ENCODE measurements around the gene TSPEAR.

The TSPEAR gene

GRCh38 chr21:44741921-44742320 lies 30.5 kb upstream of the TSPEAR start:
- in situ Hi-C loops (cut with MboI; ENCODE audit: low sequenced_read_pairs), result no loop called here

DNA sequence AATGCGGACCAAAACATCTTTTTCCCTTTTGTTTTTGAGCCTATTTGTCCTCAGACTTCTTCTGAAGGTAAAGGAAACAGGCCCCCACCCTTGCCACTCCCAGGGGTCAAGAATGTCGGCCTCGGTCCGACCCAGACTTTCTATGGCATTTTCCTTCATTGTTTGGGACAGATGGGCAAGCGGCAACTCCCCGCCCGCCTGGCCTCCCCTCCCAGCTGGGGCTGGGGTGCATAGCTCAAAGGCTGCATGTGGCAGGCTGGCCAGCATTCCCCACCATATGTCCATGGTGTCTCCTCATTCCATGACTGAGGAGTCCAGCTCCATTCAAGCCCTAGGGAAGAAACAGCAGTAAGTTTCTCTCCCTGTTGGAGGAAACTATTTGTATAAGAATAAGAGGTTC lies 29.4 kb upstream of the TSPEAR start:
- in situ Hi-C loops (cut with MboI; ENCODE audit: low sequenced_read_pairs), result no loop called here

DNA sequence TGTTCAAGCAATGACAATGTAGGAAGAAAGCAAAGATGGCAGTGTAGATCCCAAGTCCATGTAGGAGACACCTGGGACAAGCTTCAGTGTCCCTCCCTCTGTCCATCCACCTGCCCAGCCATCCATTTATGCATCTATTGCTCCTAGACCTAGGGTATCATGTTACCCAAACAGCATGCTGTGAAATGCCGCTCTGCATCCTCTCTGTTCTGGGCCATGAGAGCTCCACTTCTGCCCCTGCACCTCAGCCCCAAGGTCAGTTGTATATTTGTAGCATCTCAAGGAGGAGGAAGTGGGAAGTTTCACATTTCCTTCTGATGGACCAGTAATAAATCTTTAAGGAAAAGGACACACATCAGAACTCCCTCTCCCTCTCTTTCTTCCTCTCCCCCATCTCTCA lies 27.9 kb upstream of the TSPEAR start:
- in situ Hi-C loops (cut with MboI; ENCODE audit: low sequenced_read_pairs), result no loop called here

GRCh38 chr21:44738621-44739020 lies 27.2 kb upstream of the TSPEAR start:
- in situ Hi-C loops (cut with MboI; ENCODE audit: low sequenced_read_pairs), result no loop called here

DNA sequence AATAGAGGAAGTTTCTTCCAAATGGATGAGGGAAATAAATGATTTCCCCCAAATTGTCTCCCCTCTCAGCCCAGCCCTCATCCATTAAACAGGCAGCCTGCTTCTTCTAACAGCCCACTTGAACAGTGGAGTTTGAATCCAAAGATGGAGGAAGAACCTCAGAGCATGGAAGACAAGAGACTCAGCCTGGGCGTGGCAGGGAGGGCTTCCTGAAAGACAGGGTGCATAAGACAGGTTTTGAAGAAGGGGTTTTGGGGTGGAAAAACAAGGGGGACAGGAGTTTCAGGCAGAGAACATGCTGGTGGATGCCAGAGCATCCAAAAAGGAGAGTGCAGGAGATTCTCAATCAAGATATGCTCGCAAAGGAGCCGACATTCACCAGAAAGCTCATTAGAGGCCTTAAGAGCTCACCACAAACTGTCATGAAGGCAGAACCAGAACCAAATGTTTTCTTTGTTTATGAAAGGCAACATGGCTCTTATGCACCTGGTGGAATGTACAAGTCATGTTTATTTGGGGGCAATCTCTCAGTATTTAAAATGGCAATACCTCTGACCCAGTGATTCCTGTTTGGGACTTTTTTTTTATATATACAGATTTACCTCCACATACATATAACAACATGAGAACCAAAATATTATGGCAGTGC lies 26.5 kb upstream of the TSPEAR start:
- in situ Hi-C loops (cut with MboI; ENCODE audit: low sequenced_read_pairs), result no loop called here

GRCh38 chr21:44736291-44737004 lies 25.1 kb upstream of the TSPEAR start:
- in situ Hi-C loops (cut with MboI; ENCODE audit: low sequenced_read_pairs), result no loop called here

GRCh38 chr21:44735821-44736220 lies 24.4 kb upstream of the TSPEAR start:
- in situ Hi-C loops (cut with MboI; ENCODE audit: low sequenced_read_pairs), result no loop called here

GRCh38 chr21:44734841-44735240 lies 23.5 kb upstream of the TSPEAR start:
- in situ Hi-C loops (cut with MboI; ENCODE audit: low sequenced_read_pairs), result no loop called here

- in situ Hi-C loops (cut with MboI; ENCODE audit: low sequenced_read_pairs), result no loop called here
These were observed 22.8 kb upstream of the TSPEAR start for GRCh38 chr21:44734026-44734745.

DNA sequence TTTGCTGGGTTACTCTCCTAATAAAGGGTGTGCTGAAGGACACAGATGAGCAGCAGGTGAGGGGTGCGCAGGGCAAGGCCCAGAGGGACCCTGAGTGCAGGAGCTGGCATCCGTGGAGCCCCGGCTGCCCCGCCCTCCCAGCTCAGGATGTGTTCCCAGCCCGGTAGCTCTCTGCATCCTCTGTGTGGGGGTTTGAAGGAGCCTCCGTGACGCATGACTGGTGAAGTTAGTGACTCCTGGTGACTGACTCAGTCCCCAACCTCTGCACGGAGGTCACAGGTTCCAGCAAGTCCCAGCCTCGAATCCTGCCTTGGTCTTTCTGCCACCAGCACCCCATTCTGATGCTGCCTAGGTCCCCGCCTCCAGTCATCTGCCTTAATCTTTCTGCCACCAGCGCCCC lies 21.6 kb upstream of the TSPEAR start:
- in situ Hi-C loops (cut with MboI; ENCODE audit: low sequenced_read_pairs), result no loop called here

DNA sequence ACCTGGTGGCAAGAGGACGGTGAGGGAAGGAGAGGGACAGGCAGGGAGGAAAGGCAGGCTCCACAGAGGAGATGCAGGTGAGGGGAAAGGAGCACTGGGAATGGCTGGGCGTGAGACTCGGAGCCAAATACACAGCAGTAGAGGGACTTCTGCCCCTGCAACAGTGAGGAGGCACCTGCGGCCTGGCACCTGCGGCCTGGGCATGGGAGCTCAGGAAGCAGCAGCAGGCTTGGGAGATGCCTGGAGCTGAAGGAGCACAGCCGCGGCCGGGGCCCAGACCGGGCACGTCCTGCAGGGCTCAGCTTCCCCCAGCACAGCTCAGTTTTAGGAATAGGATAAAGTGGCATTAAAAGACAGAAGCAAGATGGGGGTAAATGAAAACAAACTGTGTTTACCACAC lies 20.9 kb upstream of the TSPEAR start:
- in situ Hi-C loops (cut with MboI; ENCODE audit: low sequenced_read_pairs), result no loop called here

DNA sequence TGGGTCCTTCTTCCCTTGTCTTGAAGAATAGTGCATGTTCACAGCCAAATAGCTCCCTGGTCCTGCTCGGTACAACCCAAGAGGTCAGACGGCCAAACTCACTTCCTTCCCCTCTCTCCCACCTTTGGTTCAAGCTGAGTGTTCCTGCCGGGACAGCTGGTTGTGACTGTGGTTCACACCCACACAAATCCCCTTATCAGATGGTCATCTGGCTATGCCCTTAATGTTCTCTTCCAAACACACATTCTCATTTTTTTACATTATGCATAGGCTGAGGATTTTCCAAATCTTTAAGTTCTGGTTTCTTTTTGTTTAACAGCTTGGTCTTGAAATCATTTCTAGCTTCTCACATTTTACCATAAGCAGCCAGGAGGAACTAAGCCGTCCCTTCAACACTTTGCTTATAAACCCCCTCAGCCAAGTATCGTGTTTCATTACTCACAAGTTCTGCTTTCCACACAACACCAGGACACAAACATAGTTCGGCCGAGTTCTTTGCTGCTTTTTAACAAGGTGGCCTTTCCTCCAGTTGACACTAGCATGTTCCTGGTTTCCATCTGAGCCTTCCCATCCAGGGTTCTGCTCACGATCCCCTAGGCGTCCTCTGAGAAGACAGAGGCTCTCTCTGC lies 19.7 kb upstream of the TSPEAR start:
- in situ Hi-C loops (cut with MboI; ENCODE audit: low sequenced_read_pairs), result no loop called here

GRCh38 chr21:44730028-44730395 lies 18.6 kb upstream of the TSPEAR start:
- in situ Hi-C loops (cut with MboI; ENCODE audit: low sequenced_read_pairs), result no loop called here

- in situ Hi-C loops (cut with MboI; ENCODE audit: low sequenced_read_pairs), result no loop called here
These were observed 18.1 kb upstream of the TSPEAR start for GRCh38 chr21:44729336-44730027.

- in situ Hi-C loops (cut with MboI; ENCODE audit: low sequenced_read_pairs), result no loop called here
These were observed 17.3 kb upstream of the TSPEAR start for GRCh38 chr21:44728716-44729115.

DNA sequence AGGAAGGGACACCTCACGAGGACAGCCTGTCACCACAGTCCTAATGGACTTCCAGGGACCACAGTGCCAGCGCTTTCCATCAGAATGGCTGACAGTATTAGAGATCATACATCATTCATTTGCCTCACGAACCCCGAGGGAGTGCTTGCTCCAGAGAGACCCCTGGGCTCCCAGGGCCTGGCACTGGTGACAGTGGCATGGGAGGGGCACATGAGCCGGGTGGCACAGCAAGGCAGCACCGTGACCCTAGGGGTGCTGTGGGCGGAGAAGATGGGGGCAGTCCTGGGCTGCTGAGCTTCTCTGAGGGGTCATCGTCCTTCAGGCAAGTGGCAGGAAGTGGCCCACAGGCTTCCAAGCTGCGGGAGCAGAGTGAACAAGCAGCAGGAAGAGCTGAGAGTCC lies 16.4 kb upstream of the TSPEAR start:
- in situ Hi-C loops (cut with MboI; ENCODE audit: low sequenced_read_pairs), result no loop called here

DNA sequence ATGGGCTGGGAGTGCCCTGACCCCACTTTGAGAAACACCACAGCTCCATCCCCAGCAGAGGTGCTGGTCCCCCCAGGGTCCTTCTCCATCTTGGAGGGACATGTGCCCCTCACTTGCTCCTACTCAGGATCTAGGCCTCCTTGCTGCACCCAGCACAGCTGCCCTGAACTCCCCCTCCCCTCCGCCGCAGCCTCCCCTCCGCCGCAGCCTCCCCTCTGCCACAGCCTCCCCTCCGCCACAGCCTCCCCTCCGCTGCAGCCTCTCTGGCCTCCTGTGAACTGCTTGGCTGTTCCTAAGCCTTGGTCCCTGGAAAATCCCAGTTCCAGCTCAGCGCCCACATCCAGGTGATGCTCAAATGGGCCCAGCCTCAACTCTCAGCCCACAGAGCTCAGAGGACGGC lies 15.9 kb upstream of the TSPEAR start:
- in situ Hi-C loops (cut with MboI; ENCODE audit: low sequenced_read_pairs), result no loop called here

- in situ Hi-C loops (cut with MboI; ENCODE audit: low sequenced_read_pairs), result no loop called here
These were observed 15.5 kb upstream of the TSPEAR start for GRCh38 chr21:44726826-44727225.

- in situ Hi-C loops (cut with MboI; ENCODE audit: low sequenced_read_pairs), result no loop called here
These were observed 13.6 kb upstream of the TSPEAR start for GRCh38 chr21:44724926-44725325.

- in situ Hi-C loops (cut with MboI; ENCODE audit: low sequenced_read_pairs), result no loop called here
These were observed 12.8 kb upstream of the TSPEAR start for GRCh38 chr21:44724196-44724595.

All from hTERT RPE-1 (cell line).